Fibroblast of lung (primary cell): ENCODE results near the gene GNG12.

Experiments used
- EZH2 ChIP-seq: IDR thresholded peaks from 2 replicates; pipeline ENCODE4 v1.5.1; 2012; ENCODE audit warnings: low read length, control low read depth, mild to moderate bottlenecking; ENCODE audit errors: missing control alignments
- TF ChIP-seq, protein P1 (sequence below), 2 donors: IDR thresholded peaks in 1 of 2; conservative IDR thresholded peaks in 1 of 2; 1 replicate in 1 of 2; 2 replicates in 1 of 2; pipeline ENCODE4 v1.5.1; 2011 to 2012; ENCODE audit warnings: low read length in 2 of 2, control low read depth in 1 of 2, inconsistent platforms in 1 of 2, low read depth in 1 of 2, mild to moderate bottlenecking in 1 of 2

GRCh38 chr1:67721650-67722291 is 111.5 kb downstream of the GNG12 start:
- TF ChIP-seq, protein P1, sequence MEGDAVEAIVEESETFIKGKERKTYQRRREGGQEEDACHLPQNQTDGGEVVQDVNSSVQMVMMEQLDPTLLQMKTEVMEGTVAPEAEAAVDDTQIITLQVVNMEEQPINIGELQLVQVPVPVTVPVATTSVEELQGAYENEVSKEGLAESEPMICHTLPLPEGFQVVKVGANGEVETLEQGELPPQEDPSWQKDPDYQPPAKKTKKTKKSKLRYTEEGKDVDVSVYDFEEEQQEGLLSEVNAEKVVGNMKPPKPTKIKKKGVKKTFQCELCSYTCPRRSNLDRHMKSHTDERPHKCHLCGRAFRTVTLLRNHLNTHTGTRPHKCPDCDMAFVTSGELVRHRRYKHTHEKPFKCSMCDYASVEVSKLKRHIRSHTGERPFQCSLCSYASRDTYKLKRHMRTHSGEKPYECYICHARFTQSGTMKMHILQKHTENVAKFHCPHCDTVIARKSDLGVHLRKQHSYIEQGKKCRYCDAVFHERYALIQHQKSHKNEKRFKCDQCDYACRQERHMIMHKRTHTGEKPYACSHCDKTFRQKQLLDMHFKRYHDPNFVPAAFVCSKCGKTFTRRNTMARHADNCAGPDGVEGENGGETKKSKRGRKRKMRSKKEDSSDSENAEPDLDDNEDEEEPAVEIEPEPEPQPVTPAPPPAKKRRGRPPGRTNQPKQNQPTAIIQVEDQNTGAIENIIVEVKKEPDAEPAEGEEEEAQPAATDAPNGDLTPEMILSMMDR (conservative IDR thresholded peaks at IDR 0.05 in 1 of 2, IDR thresholded peaks at IDR 0.05 in 1 of 2; ENCODE audit: low read depth in 1 of 2, low read length in 2 of 2) = no peak
- TF ChIP-seq EZH2 = no peak
